Breast epithelium (tissue), 4 donors: ENCODE data around the gene TMTC2. TPM values are rescaled to one million over a fixed set of nuclear protein-coding genes. Genes with fewer than 3 reads are reported as not detected.

Source experiments
- DNase-seq, 2 donors: peaks; one replicate each; pipeline ENCODE4 v3.0.0-alpha.2; 2019; ENCODE audit warnings: low spot score in 2 of 2
- H3K27ac ChIP-seq, 2 donors: fragments of 200-600 bp; sonication (generic) in 1 of 2; one replicate each; pipeline ENCODE4 v1.5.1; 2016 to 2019; ENCODE audit warnings: mild to moderate bottlenecking in 1 of 2
- H3K27me3 ChIP-seq, 2 donors: fragments of 200-600 bp; sonication (generic) in 1 of 2; one replicate each; pipeline versions ENCODE4 v1.5.1 to v1.6.0; 2017 to 2019; ENCODE audit warnings: control low read depth in 1 of 2, mild to moderate bottlenecking in 1 of 2
- H3K36me3 ChIP-seq: fragments of 200-600 bp; one replicate; pipeline ENCODE4 v1.5.1; 2019
- H3K4me1 ChIP-seq, 2 donors: fragments of 200-600 bp; sonication (generic); one replicate each; pipeline ENCODE4 v1.5.1; 2016 to 2019; ENCODE audit warnings: control low read depth in 1 of 2
- H3K4me3 ChIP-seq, 3 donors: fragments of 200-600 bp; sonication (generic); 1 replicate in 2 of 3; 2 replicates in 1 of 3; pipeline ENCODE4 v1.5.1; 2016 to 2019; ENCODE audit warnings: mild to moderate bottlenecking in 3 of 3, moderate library complexity in 2 of 3
- H3K9me3 ChIP-seq, 2 donors: fragments of 200-600 bp; sonication (generic) in 1 of 2; one replicate each; pipeline ENCODE4 v1.5.1; 2016 to 2019; ENCODE audit warnings: control low read depth in 1 of 2
- CTCF ChIP-seq, 3 donors: fragments of 450-650 bp; IDR thresholded peaks; one replicate each; pipeline ENCODE4 v1.5.1; 2016 to 2017; ENCODE audit warnings: antibody characterized with exemption in 3 of 3, mild to moderate bottlenecking in 3 of 3, moderate library complexity in 3 of 3
- POLR2A ChIP-seq: fragments of 450-650 bp; IDR thresholded peaks from one replicate; pipeline ENCODE4 v1.6.1; 2016; ENCODE audit warnings: antibody characterized with exemption, mild to moderate bottlenecking, moderate library complexity
- POLR2AphosphoS5 ChIP-seq, 3 donors: sonication (generic); formaldehyde crosslinking; IDR thresholded peaks; one replicate each; pipeline ENCODE4 v1.6.1; 2017; ENCODE audit warnings: antibody characterized with exemption in 3 of 3
- intact Hi-C: fragments of 100-400 bp; cut with DNase I; formaldehyde crosslinking; loops from one replicate; pipeline ENCODE4 v1.15.1; 2023; ENCODE audit warnings: low total_unique reads
- total RNA-seq, 3 donors: library from RNA; depleted of rRNA; stranded (reverse); fragments of >200 nt; gene quantifications; one replicate each; pipeline ENCODE4 v1.1.0, GENCODE V29; 2016

The TMTC2 gene
- total RNA-seq, 3 donors from 2014 or later = 7.0 to 28.8 (median 19.3) TPM

- Histone ChIP-seq H3K9me3 (no peaks in the 10 kb centered on the region), H3K4me3 (no peak overlapping the region), H3K27me3 (no peaks in the 10 kb centered on the region), H3K36me3 (no peaks in the 10 kb centered on the region), H3K27ac (no peak overlapping the region), H3K4me1 (no peaks in the 10 kb centered on the region)
- DNase-seq = no peak
- no peak for TF ChIP-seq CTCF (IDR thresholded peaks at IDR 0.05)
- TF ChIP-seq POLR2AphosphoS5 (IDR thresholded peaks at IDR 0.05) = no peak
- no peak for TF ChIP-seq POLR2A
- intact Hi-C loops = no loop called here
Observed at GRCh38 chr12:82666830-82667229, 19.9 kb upstream of the TMTC2 start.

- DNase-seq = no peak
- intact Hi-C loops = no loop called here
- H3K4me1 ChIP-seq = no peaks in the 10 kb centered on the region
- H3K4me3 ChIP-seq = no peak overlapping the region
- no peak overlapping the region for H3K27ac ChIP-seq
- no peaks in the 10 kb centered on the region for H3K36me3 ChIP-seq
- no peaks in the 10 kb centered on the region for H3K27me3 ChIP-seq
- TF ChIP-seq POLR2A (no peak), POLR2AphosphoS5 (IDR thresholded peaks at IDR 0.05) (no peak), CTCF (IDR thresholded peaks at IDR 0.05) (no peak)
- no peaks in the 10 kb centered on the region for H3K9me3 ChIP-seq
Observed at GRCh38 chr12:82671673-82672195, 15.0 kb upstream of the TMTC2 start.

GRCh38 chr12:82672811-82673495 lies 13.8 kb upstream of the TMTC2 start:
- H3K27me3 ChIP-seq = no peaks in the 10 kb centered on the region
- no peak for DNase-seq
- H3K4me3 ChIP-seq = no peak overlapping the region
- intact Hi-C loops = no loop called here
- no peaks in the 10 kb centered on the region for H3K4me1 ChIP-seq
- TF ChIP-seq POLR2A (no peak), CTCF (IDR thresholded peaks at IDR 0.05) (no peak), POLR2AphosphoS5 (IDR thresholded peaks at IDR 0.05) (no peak)
- H3K27ac ChIP-seq = no peak overlapping the region
- no peaks in the 10 kb centered on the region for H3K36me3 ChIP-seq
- H3K9me3 ChIP-seq = no peaks in the 10 kb centered on the region

GRCh38 chr12:82673698-82674097 lies 13.0 kb upstream of the TMTC2 start:
- Histone ChIP-seq H3K4me3 (no peak overlapping the region), H3K4me1 (no peaks in the 10 kb centered on the region), H3K9me3 (no peaks in the 10 kb centered on the region), H3K27me3 (no peaks in the 10 kb centered on the region), H3K27ac (no peak overlapping the region), H3K36me3 (no peaks in the 10 kb centered on the region)
- TF ChIP-seq POLR2AphosphoS5 (IDR thresholded peaks at IDR 0.05) (no peak), CTCF (IDR thresholded peaks at IDR 0.05) (no peak), POLR2A (no peak)
- intact Hi-C loops = no loop called here
- DNase-seq = no peak

GRCh38 chr12:82675246-82675645 lies 11.5 kb upstream of the TMTC2 start:
- Histone ChIP-seq H3K4me1 (no peaks in the 10 kb centered on the region), H3K4me3 (no peak overlapping the region), H3K9me3 (no peaks in the 10 kb centered on the region), H3K27me3 (no peaks in the 10 kb centered on the region), H3K27ac (no peak overlapping the region), H3K36me3 (no peaks in the 10 kb centered on the region)
- intact Hi-C loops = no loop called here
- TF ChIP-seq CTCF (IDR thresholded peaks at IDR 0.05) = no peak
- TF ChIP-seq POLR2AphosphoS5 (IDR thresholded peaks at IDR 0.05) = no peak
- no peak for TF ChIP-seq POLR2A
- DNase-seq = no peak
